ENCODE data around the gene FDXR.

DNA sequence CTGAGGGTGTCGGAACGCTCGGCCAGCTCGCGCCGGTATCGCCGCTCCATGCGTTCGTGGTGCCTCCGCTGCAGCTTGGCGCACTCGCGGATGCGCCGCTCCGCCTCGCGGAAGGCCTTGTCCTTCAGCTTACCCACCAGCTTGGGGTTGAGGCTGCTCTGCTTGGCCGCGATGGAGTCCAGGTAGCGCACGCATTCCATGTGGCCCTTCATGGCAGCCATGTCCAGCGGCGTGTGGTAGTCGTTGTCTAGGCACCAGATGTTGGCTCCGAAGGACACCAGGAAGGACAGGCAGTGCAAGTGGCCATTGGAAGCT, 47.5 kb upstream of the FDXR start:
- TF ChIP-seq YY1 (IDR thresholded peaks at IDR 0.05) = no peak
- TF ChIP-seq, protein P1, sequence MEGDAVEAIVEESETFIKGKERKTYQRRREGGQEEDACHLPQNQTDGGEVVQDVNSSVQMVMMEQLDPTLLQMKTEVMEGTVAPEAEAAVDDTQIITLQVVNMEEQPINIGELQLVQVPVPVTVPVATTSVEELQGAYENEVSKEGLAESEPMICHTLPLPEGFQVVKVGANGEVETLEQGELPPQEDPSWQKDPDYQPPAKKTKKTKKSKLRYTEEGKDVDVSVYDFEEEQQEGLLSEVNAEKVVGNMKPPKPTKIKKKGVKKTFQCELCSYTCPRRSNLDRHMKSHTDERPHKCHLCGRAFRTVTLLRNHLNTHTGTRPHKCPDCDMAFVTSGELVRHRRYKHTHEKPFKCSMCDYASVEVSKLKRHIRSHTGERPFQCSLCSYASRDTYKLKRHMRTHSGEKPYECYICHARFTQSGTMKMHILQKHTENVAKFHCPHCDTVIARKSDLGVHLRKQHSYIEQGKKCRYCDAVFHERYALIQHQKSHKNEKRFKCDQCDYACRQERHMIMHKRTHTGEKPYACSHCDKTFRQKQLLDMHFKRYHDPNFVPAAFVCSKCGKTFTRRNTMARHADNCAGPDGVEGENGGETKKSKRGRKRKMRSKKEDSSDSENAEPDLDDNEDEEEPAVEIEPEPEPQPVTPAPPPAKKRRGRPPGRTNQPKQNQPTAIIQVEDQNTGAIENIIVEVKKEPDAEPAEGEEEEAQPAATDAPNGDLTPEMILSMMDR (IDR thresholded peaks at IDR 0.05; ENCODE audit: low read depth, low read length, missing input control) = no peak
- TF ChIP-seq FOXA2 (IDR thresholded peaks at IDR 0.05) = no peak
- TF ChIP-seq, protein P2, sequence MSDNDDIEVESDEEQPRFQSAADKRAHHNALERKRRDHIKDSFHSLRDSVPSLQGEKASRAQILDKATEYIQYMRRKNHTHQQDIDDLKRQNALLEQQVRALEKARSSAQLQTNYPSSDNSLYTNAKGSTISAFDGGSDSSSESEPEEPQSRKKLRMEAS (IDR thresholded peaks at IDR 0.05) = no peak
- no peak for TF ChIP-seq JUND (IDR thresholded peaks at IDR 0.05)
- TF ChIP-seq HNF4A (conservative IDR thresholded peaks at IDR 0.05) = no peak
- TF ChIP-seq SP1 (IDR thresholded peaks at IDR 0.05) = no peak
- no peak for TF ChIP-seq TAF1 (conservative IDR thresholded peaks at IDR 0.05)

Measured in liver (tissue), 3 donors.